Muscle layer of colon (tissue), 2 donors: ENCODE results near the gene RRM2.

ENCODE experiments used
- H3K27ac ChIP-seq: one replicate; pipeline ENCODE4 v1.7.0; 2013; ENCODE audit warnings: low read depth, mild to moderate bottlenecking, low read length, moderate library complexity
- H3K27me3 ChIP-seq, 2 donors: one replicate each; pipeline ENCODE4 v1.7.0; 2013; ENCODE audit warnings: low read length in 2 of 2, mild to moderate bottlenecking in 2 of 2; ENCODE audit not compliant: insufficient read depth in 2 of 2, control insufficient read depth in 1 of 2
- H3K36me3 ChIP-seq: one replicate; pipeline ENCODE4 v1.7.0; 2013; ENCODE audit warnings: mild to moderate bottlenecking, low read length; ENCODE audit not compliant: insufficient read depth
- H3K4me1 ChIP-seq: one replicate; pipeline ENCODE4 v1.7.0; 2013; ENCODE audit warnings: mild to moderate bottlenecking, low read length; ENCODE audit not compliant: insufficient read depth
- H3K4me3 ChIP-seq, 2 donors: one replicate each; pipeline ENCODE4 v1.7.0; 2013; ENCODE audit warnings: low read length in 2 of 2, low read depth in 1 of 2, mild to moderate bottlenecking in 1 of 2, moderate library complexity in 1 of 2
- H3K9ac ChIP-seq: one replicate; pipeline ENCODE4 v1.7.0; 2013; ENCODE audit warnings: low read length
- H3K9me3 ChIP-seq: one replicate; pipeline ENCODE4 v1.7.0; 2013; ENCODE audit warnings: mild to moderate bottlenecking, low read length
- donor health status: abdominal sarcoma.
- donor health status: Adenocarcinoma of cecum.

Gene RRM2

DNA sequence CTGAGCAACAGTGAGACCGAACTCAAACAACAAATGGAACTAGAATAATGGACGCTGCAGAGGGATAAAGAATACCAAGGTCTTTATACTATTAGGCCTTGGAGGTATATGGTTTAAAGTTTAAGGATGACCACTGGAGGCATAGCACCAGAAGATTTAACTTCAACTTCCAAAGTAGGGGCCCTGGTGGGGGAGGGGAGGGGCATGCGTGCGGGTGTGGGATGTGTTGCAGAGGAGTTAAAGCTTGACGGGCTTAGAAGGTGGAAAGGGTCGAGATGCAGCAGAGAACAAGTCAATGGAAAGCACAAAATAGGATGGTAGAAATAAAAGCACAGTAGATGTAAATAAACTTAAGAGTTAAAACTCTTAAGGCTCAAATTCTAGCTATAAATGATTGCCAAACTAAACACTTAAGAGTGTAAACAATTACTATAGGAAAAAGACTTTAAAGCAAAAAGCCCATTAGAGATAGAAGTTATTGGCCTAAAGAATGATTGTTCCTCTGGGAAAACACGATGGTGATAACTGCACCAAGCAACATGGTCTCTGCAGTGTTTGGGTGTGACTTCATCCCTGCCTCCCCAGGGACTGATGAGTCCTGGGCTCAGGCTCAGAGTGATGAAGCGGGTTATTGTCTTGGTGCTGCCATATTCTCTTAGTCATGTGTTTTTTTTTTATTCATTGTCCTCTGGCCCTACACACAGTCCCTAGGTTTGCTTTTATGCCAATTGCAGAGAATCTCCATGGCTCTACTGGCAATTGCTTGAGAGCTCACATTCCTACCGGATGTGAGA lies 13.0 kb downstream of the RRM2 start:
- no peaks in the 10 kb centered on the region for H3K9me3 ChIP-seq
- no peaks in the 10 kb centered on the region for H3K27me3 ChIP-seq
- H3K9ac ChIP-seq: no peak overlapping the region
- H3K36me3 ChIP-seq: no peaks in the 10 kb centered on the region
- H3K27ac ChIP-seq: no peak overlapping the region
- H3K4me1 ChIP-seq: no peaks in the 10 kb centered on the region
- no peak overlapping the region for H3K4me3 ChIP-seq

- H3K4me3 ChIP-seq: no peak overlapping the region
- H3K9me3 ChIP-seq: no peaks in the 10 kb centered on the region
- no peaks in the 10 kb centered on the region for H3K4me1 ChIP-seq
- no peaks in the 10 kb centered on the region for H3K36me3 ChIP-seq
- H3K27ac ChIP-seq: no peak overlapping the region
- no peak overlapping the region for H3K9ac ChIP-seq
- H3K27me3 ChIP-seq: no peaks in the 10 kb centered on the region
Observed at GRCh38 chr2:10136101-10136934, 13.8 kb downstream of the RRM2 start.

DNA sequence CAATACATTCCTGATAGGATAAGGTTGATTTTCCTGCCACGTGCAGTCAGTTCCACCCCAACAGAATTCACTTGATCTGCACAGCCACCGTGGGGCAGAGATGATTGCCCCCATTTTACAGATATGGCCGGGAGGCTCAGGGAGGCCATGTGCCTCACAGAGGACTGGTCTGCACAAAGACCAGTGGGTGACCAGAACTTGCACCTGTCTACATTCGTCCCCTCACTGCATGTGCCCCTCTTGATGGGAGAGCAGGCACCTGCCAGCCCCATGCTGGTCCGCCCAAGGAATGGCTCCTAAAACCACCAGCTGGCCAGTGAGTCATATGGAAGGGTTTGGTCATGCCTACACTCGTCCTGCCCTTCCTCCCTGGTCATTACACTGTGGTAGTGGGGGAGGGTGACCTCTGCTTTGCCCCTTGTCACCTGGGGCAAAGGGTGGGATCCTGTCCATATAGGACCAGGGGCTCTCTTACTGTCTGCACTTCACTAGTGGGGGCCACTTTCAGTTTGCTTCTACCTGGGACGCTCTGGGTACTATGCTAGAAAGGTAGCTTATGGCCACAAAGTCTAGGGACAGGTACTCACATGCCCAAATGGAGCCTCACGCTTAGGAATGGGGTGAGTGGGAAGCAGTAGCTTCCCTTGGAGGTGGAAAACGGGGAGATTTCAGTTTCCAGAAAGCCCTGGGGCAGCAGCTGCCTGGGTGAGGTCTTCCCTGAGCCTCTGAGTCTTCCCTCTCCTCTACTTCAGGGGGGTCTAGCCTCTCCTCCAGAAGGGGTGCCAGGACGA lies 14.7 kb downstream of the RRM2 start:
- Histone ChIP-seq H3K4me1 (no peaks in the 10 kb centered on the region), H3K27ac (no peak overlapping the region), H3K27me3 (no peaks in the 10 kb centered on the region), H3K36me3 (no peaks in the 10 kb centered on the region), H3K9ac (no peak overlapping the region), H3K9me3 (no peaks in the 10 kb centered on the region), H3K4me3 (no peak overlapping the region)

- Histone ChIP-seq H3K9ac (no peak overlapping the region), H3K9me3 (no peaks in the 10 kb centered on the region), H3K27me3 (no peaks in the 10 kb centered on the region), H3K36me3 (no peaks in the 10 kb centered on the region), H3K4me1 (no peaks in the 10 kb centered on the region), H3K27ac (no peak overlapping the region), H3K4me3 (no peak overlapping the region)
Observed at GRCh38 chr2:10139536-10139935, 17.0 kb downstream of the RRM2 start.

- Histone ChIP-seq H3K4me3 (no peak overlapping the region), H3K36me3 (no peaks in the 10 kb centered on the region), H3K27ac (no peak overlapping the region), H3K4me1 (no peaks in the 10 kb centered on the region), H3K9ac (no peak overlapping the region), H3K27me3 (no peaks in the 10 kb centered on the region), H3K9me3 (no peaks in the 10 kb centered on the region)
Observed at GRCh38 chr2:10140841-10141610, 18.5 kb downstream of the RRM2 start.

- Histone ChIP-seq H3K4me3 (no peak overlapping the region), H3K27ac (no peak overlapping the region), H3K9ac (no peak overlapping the region), H3K36me3 (no peaks in the 10 kb centered on the region), H3K9me3 (no peaks in the 10 kb centered on the region), H3K27me3 (no peaks in the 10 kb centered on the region), H3K4me1 (no peaks in the 10 kb centered on the region)
Observed at GRCh38 chr2:10141736-10142639, 19.4 kb downstream of the RRM2 start.

- no peak overlapping the region for H3K4me3 ChIP-seq
- no peaks in the 10 kb centered on the region for H3K4me1 ChIP-seq
- no peak overlapping the region for H3K9ac ChIP-seq
- H3K27me3 ChIP-seq: no peaks in the 10 kb centered on the region
- H3K27ac ChIP-seq: no peak overlapping the region
- H3K36me3 ChIP-seq: no peaks in the 10 kb centered on the region
- H3K9me3 ChIP-seq: no peaks in the 10 kb centered on the region
Observed at GRCh38 chr2:10142640-10142965, 20.1 kb downstream of the RRM2 start.

GRCh38 chr2:10144771-10145518 lies 22.4 kb downstream of the RRM2 start:
- H3K27me3 ChIP-seq: no peaks in the 10 kb centered on the region
- no peak overlapping the region for H3K4me3 ChIP-seq
- H3K4me1 ChIP-seq: no peaks in the 10 kb centered on the region
- no peaks in the 10 kb centered on the region for H3K9me3 ChIP-seq
- no peak overlapping the region for H3K9ac ChIP-seq
- H3K36me3 ChIP-seq: no peaks in the 10 kb centered on the region
- no peak overlapping the region for H3K27ac ChIP-seq

- Histone ChIP-seq H3K4me3 (no peak overlapping the region), H3K9ac (no peak overlapping the region), H3K4me1 (no peaks in the 10 kb centered on the region), H3K9me3 (no peaks in the 10 kb centered on the region), H3K27ac (no peak overlapping the region), H3K36me3 (no peaks in the 10 kb centered on the region), H3K27me3 (no peaks in the 10 kb centered on the region)
Observed at GRCh38 chr2:10145519-10146357, 23.2 kb downstream of the RRM2 start.
